HEK293 (cell line): ENCODE measurements around the gene SUMO1.

Experiments used
- CTCF ChIA-PET: fragments of 350-600 bp; formaldehyde crosslinking; extraction: SDS; loops from one replicate; lab custom pipeline; 2021; ENCODE audit warnings: antibody characterized with exemption; lab: Yijun Ruan, JAX
- POLR2A ChIA-PET: fragments of 300-600 bp; formaldehyde crosslinking; extraction: SDS; loops from one replicate; lab custom pipeline; 2020; ENCODE audit warnings: antibody characterized with exemption, inconsistent platforms; lab: Yijun Ruan, JAX
- H3K27ac ChIP-seq: fragments of 200-500 bp; sonication (Bioruptor generic); 2 replicates; pipeline ENCODE4 v1.5.1; 2014; ENCODE audit warnings: low read depth, low read length, control low read depth, inconsistent platforms; ENCODE audit errors: extremely low read depth
- H3K36me3 ChIP-seq, 2 experiments: fragments of 200-500 bp in 1 of 2; sonication (Bioruptor generic) in 1 of 2; 1 replicate in 1 of 2; 2 replicates in 1 of 2; pipeline ENCODE4 v1.5.1; 2014 to 2017; ENCODE audit warnings: inconsistent platforms in 2 of 2, low read length in 2 of 2; ENCODE audit not compliant: control insufficient read depth in 2 of 2, insufficient read depth in 1 of 2
- H3K4me1 ChIP-seq: fragments of 200-500 bp; sonication (Bioruptor generic); 2 replicates; pipeline ENCODE4 v1.5.1; 2014; ENCODE audit warnings: mild to moderate bottlenecking, low read length, inconsistent platforms; ENCODE audit not compliant: control insufficient read depth, insufficient read depth
- H3K4me3 ChIP-seq: 2 replicates; pipeline ENCODE4 v1.5.1; 2011; ENCODE audit warnings: low read depth, mild to moderate bottlenecking, control low read depth, low read length, moderate library complexity
- H3K9me3 ChIP-seq: fragments of 200-500 bp; sonication (Bioruptor generic); 2 replicates; pipeline ENCODE4 v1.5.1; 2014; ENCODE audit warnings: low read depth, low read length, inconsistent platforms; ENCODE audit not compliant: control insufficient read depth, insufficient read depth
- FEZF1 ChIP-seq: fragments of 450-650 bp; formaldehyde crosslinking; IDR thresholded peaks from 2 replicates; pipeline ENCODE4 v1.5.1; 2016; ENCODE audit warnings: missing biosample characterization, missing genetic modification characterization
- KLF7 ChIP-seq: fragments of 450-650 bp; formaldehyde crosslinking; IDR thresholded peaks from 2 replicates; pipeline ENCODE4 v1.5.1; 2016; ENCODE audit warnings: missing biosample characterization, missing genetic modification characterization, borderline replicate concordance
- KLF9 ChIP-seq: fragments of 450-650 bp; formaldehyde crosslinking; IDR thresholded peaks from 2 replicates; pipeline ENCODE4 v1.5.1; 2016; ENCODE audit warnings: missing biosample characterization, missing genetic modification characterization, low read depth
- OSR2 ChIP-seq: fragments of 450-650 bp; formaldehyde crosslinking; IDR thresholded peaks from 2 replicates; pipeline ENCODE4 v1.5.1; 2016; ENCODE audit warnings: missing biosample characterization, missing genetic modification characterization
- SALL2 ChIP-seq: fragments of 450-650 bp; formaldehyde crosslinking; IDR thresholded peaks from 2 replicates; pipeline ENCODE4 v1.5.0; 2017; ENCODE audit warnings: missing biosample characterization, mild to moderate bottlenecking, missing genetic modification characterization, borderline replicate concordance
- ZBTB17 ChIP-seq: fragments of 450-650 bp; formaldehyde crosslinking; IDR thresholded peaks from 2 replicates; pipeline ENCODE4 v1.5.1; 2016; ENCODE audit warnings: missing biosample characterization, missing genetic modification characterization
- ZFP41 ChIP-seq: fragments of 450-650 bp; formaldehyde crosslinking; IDR thresholded peaks from 2 replicates; pipeline ENCODE4 v1.5.1; 2016; ENCODE audit warnings: missing biosample characterization, missing genetic modification characterization, borderline replicate concordance
- ZNF112 ChIP-seq: fragments of 450-650 bp; formaldehyde crosslinking; IDR thresholded peaks from 2 replicates; pipeline ENCODE4 v1.5.0; 2017; ENCODE audit warnings: missing biosample characterization, missing genetic modification characterization
- ZNF214 ChIP-seq: fragments of 450-650 bp; formaldehyde crosslinking; IDR thresholded peaks from 2 replicates; pipeline ENCODE4 v1.5.1; 2017; ENCODE audit warnings: missing biosample characterization, mild to moderate bottlenecking, missing genetic modification characterization, borderline replicate concordance
- ZNF239 ChIP-seq: fragments of 450-650 bp; formaldehyde crosslinking; IDR thresholded peaks from 2 replicates; pipeline ENCODE4 v1.5.1; 2016; ENCODE audit warnings: missing biosample characterization, missing genetic modification characterization
- ZNF302 ChIP-seq: fragments of 450-650 bp; formaldehyde crosslinking; IDR thresholded peaks from 2 replicates; pipeline ENCODE4 v1.5.1; 2016; ENCODE audit warnings: missing biosample characterization, missing genetic modification characterization, low read depth
- ZNF362 ChIP-seq: fragments of 450-650 bp; formaldehyde crosslinking; IDR thresholded peaks from 2 replicates; pipeline ENCODE4 v1.5.1; 2016; ENCODE audit warnings: missing biosample characterization, missing genetic modification characterization
- ZNF398 ChIP-seq: fragments of 450-650 bp; formaldehyde crosslinking; IDR thresholded peaks from 2 replicates; pipeline ENCODE4 v1.5.1; 2017; ENCODE audit warnings: missing biosample characterization, missing genetic modification characterization
- ZNF433 ChIP-seq: fragments of 450-650 bp; formaldehyde crosslinking; IDR thresholded peaks from 2 replicates; pipeline ENCODE4 v1.5.1; 2016; ENCODE audit warnings: missing biosample characterization, missing genetic modification characterization, low read depth
- ZNF560 ChIP-seq: fragments of 450-650 bp; formaldehyde crosslinking; IDR thresholded peaks from 2 replicates; pipeline ENCODE4 v1.5.1; 2017; ENCODE audit warnings: missing biosample characterization, missing genetic modification characterization, borderline replicate concordance
- ZNF626 ChIP-seq: fragments of 450-650 bp; sonication (Bioruptor Pico); formaldehyde crosslinking; IDR thresholded peaks from 2 replicates; pipeline ENCODE4 v1.5.1; 2018; ENCODE audit warnings: missing biosample characterization, missing genetic modification characterization, inconsistent platforms
- ZNF629 ChIP-seq: fragments of 450-650 bp; formaldehyde crosslinking; IDR thresholded peaks from 2 replicates; pipeline ENCODE4 v1.5.1; 2017; ENCODE audit warnings: missing biosample characterization, missing genetic modification characterization
- ZNF701 ChIP-seq: fragments of 450-650 bp; formaldehyde crosslinking; IDR thresholded peaks from 2 replicates; pipeline ENCODE4 v1.5.1; 2016; ENCODE audit warnings: missing biosample characterization, missing genetic modification characterization
- TF ChIP-seq, protein P1 (sequence below): fragments of 450-650 bp; formaldehyde crosslinking; IDR thresholded peaks from 2 replicates; pipeline ENCODE4 v1.5.1; 2016; ENCODE audit warnings: missing biosample characterization, missing genetic modification characterization, borderline replicate concordance
- TF ChIP-seq, protein P2 (sequence below): fragments of 450-650 bp; formaldehyde crosslinking; optimal IDR thresholded peaks from 2 replicates; pipeline ENCODE3; 2016; ENCODE audit warnings: missing biosample characterization, mild to moderate bottlenecking, missing genetic modification characterization

Gene SUMO1

DNA sequence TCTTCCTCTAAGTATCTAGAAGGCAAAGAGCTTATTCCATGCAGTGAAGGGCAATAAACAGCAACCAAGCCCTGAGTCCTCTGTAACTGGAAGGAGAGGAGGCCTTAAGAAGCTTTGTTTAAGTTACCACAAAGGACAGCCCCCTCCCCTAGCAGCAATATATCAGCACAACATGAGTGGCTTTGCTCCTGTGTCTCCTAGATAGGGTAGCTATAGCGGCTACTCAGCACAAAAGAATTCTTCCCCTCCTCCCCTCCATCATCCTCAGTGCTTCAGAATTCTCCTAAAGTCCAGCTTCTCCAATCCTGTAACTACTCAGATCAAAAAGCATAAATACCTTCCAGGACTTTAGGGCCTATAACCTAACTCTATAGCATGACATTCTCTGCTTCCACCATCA, 16.5 kb downstream of the SUMO1 start:
- TF ChIP-seq ZNF701 (no peak), OSR2 (0 out of 2 replicates have a peak, but pooled peaks have one; percentile 31)
- Histone ChIP-seq H3K4me3 (no peak overlapping the region), H3K36me3 (peaks cover 29 to 44% of the 10 kb centered on the region in 2 experiments), H3K27ac (no peak overlapping the region), H3K9me3 (no peaks in the 10 kb centered on the region), H3K4me1 (no peaks in the 10 kb centered on the region)
- ChIA-PET POLR2A (interaction anchor here (0.6 kb wide), 1 partner anchor 17 kb away, joined by 3 read pairs; the partner anchor contains the start of gene SUMO1), CTCF (interaction anchor here (0.6 kb wide), 2 partner anchors 62 to 118 kb away, joined by 3 read pairs; no protein-coding TSS in a partner anchor)

- no peaks in the 10 kb centered on the region for H3K9me3 ChIP-seq
- no peak for TF ChIP-seq FEZF1
- TF ChIP-seq ZNF112 (tag by site-specific recombination) = no peak
- no peak for TF ChIP-seq KLF7 (tag by site-specific recombination)
- no peak for TF ChIP-seq KLF9 (tag by site-specific recombination)
- TF ChIP-seq ZNF362 = 0 out of 2 replicates have a peak, but pooled peaks have one; percentile 15
- TF ChIP-seq ZNF433 (tag by site-specific recombination) = no peak
- H3K27ac ChIP-seq = no peak overlapping the region
- H3K36me3 ChIP-seq = peaks cover 48 to 64% of the 10 kb centered on the region in 2 experiments
- H3K4me3 ChIP-seq = no peak overlapping the region
- no peaks in the 10 kb centered on the region for H3K4me1 ChIP-seq
- ChIA-PET CTCF (no interaction called here), POLR2A (no interaction called here)
These were observed 23.2 kb downstream of the SUMO1 start for GRCh38 chr2:202215179-202215578.

DNA sequence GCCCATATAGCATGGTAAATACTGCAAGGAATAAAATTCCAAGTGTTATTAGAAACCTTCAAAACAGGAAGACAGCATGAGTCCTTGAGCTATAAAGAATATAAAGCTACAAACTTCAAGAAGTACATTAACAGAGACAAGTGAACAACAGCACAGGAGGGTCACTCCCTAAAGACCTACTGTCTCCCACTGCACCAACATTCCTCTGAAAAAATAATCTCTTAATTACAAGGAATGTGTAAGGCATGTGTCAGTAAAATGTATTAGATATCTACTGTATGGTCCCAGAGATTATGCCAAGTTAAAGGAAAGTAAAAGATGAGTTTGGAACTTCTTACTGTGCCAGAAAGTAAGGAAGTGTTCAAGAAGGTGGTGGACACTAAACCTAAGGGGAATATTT, 29.9 kb downstream of the SUMO1 start:
- H3K9me3 ChIP-seq = no peaks in the 10 kb centered on the region
- H3K4me1 ChIP-seq = no peaks in the 10 kb centered on the region
- POLR2A ChIA-PET = interaction anchor here (0.7 kb wide), 1 partner anchor 329 kb away, joined by 3 read pairs; no protein-coding TSS in a partner anchor
- no peak overlapping the region for H3K4me3 ChIP-seq
- peaks cover 53 to 77% of the 10 kb centered on the region in 2 experiments; a peak in 2 of 3 replicates for H3K36me3 ChIP-seq
- no peak overlapping the region for H3K27ac ChIP-seq
- CTCF ChIA-PET = interaction anchor here (0.6 to 1.1 kb wide), 2 partner anchors 55 to 329 kb away, joined by 3 to 8 read pairs; no protein-coding TSS in a partner anchor
- TF ChIP-seq ZNF398 (tag by site-specific recombination) = no peak
- TF ChIP-seq ZNF629 (tag by site-specific recombination) = no peak
- no peak for TF ChIP-seq ZNF302 (tag by site-specific recombination)
- no peak for TF ChIP-seq ZNF214 (tag by site-specific recombination)
- no peak for TF ChIP-seq ZNF560 (tag by site-specific recombination)
- TF ChIP-seq ZBTB17 (tag by site-specific recombination) = no peak
- TF ChIP-seq, protein P1, sequence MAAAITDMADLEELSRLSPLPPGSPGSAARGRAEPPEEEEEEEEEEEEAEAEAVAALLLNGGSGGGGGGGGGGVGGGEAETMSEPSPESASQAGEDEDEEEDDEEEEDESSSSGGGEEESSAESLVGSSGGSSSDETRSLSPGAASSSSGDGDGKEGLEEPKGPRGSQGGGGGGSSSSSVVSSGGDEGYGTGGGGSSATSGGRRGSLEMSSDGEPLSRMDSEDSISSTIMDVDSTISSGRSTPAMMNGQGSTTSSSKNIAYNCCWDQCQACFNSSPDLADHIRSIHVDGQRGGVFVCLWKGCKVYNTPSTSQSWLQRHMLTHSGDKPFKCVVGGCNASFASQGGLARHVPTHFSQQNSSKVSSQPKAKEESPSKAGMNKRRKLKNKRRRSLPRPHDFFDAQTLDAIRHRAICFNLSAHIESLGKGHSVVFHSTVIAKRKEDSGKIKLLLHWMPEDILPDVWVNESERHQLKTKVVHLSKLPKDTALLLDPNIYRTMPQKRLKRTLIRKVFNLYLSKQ (tag by site-specific recombination) = no peak
- TF ChIP-seq ZFP41 (tag by site-specific recombination) = no peak
- no peak for TF ChIP-seq SALL2 (tag by site-specific recombination)
- TF ChIP-seq, protein P2, sequence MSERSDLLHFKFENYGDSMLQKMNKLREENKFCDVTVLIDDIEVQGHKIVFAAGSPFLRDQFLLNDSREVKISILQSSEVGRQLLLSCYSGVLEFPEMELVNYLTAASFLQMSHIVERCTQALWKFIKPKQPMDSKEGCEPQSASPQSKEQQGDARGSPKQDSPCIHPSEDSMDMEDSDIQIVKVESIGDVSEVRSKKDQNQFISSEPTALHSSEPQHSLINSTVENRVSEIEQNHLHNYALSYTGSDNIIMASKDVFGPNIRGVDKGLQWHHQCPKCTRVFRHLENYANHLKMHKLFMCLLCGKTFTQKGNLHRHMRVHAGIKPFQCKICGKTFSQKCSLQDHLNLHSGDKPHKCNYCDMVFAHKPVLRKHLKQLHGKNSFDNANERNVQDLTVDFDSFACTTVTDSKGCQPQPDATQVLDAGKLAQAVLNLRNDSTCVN (tag by site-specific recombination) = no peak
- no peak for TF ChIP-seq ZNF239 (tag by site-specific recombination)
- TF ChIP-seq ZNF626 (tag by site-specific recombination) = no peak
- TF ChIP-seq, all 188 proteins: peak for 0
